WTC11 (cell line): ENCODE results near the gene C16orf74. TPM values are rescaled to one million over a fixed set of nuclear protein-coding genes. Genes with fewer than 3 reads are reported as not detected.

Experiments used
- ATAC-seq: fragments of 200-7000 bp; cut with Tn5 transposase; 2 replicates; pipeline ENCODE4 v1.10.0; 2021; ENCODE audit warnings: mild to moderate bottlenecking, moderate library complexity
- CTCF ChIA-PET: fragments of 300-600 bp; sonication (Branson Sonifier 250); formaldehyde crosslinking; loops from one replicate; lab custom pipeline; 2021; ENCODE audit warnings: antibody characterized with exemption; lab: Charles Lee
- POLR2A ChIA-PET: fragments of 350-600 bp; sonication (Branson Sonifier 250); formaldehyde crosslinking; loops from one replicate; lab custom pipeline; 2021; ENCODE audit warnings: antibody characterized with exemption; lab: Charles Lee
- DNase-seq: peaks from one replicate; pipeline ENCODE4 v3.0.0; 2021; ENCODE audit warnings: low spot score
- H3K27ac Mint-ChIP-seq: 2 replicates; pipeline ENCODE4 v1.8.0; 2021; ENCODE audit warnings: mixed read lengths
- H3K27me3 Mint-ChIP-seq: 2 replicates; pipeline ENCODE4 v1.8.0; 2021; ENCODE audit warnings: low read depth, mild to moderate bottlenecking, moderate library complexity, mixed read lengths
- H3K36me3 Mint-ChIP-seq: 2 replicates; pipeline ENCODE4 v1.8.0; 2021; ENCODE audit warnings: mixed read lengths
- H3K4me1 Mint-ChIP-seq: 2 replicates; pipeline ENCODE4 v1.8.0; 2022; ENCODE audit warnings: mixed read lengths
- H3K4me3 Mint-ChIP-seq: 2 replicates; pipeline ENCODE4 v1.8.0; 2021; ENCODE audit warnings: mild to moderate bottlenecking, moderate library complexity, mixed read lengths
- H3K9me3 Mint-ChIP-seq: 2 replicates; pipeline ENCODE4 v1.8.0; 2021; ENCODE audit warnings: mixed read lengths
- CREB1 ChIP-seq: sonication (generic); formaldehyde crosslinking; IDR thresholded peaks from 2 replicates; pipeline ENCODE4 v1.8.0; 2023; ENCODE audit warnings: mild to moderate bottlenecking, missing genetic modification reagents
- E2F5 ChIP-seq: sonication (generic); formaldehyde crosslinking; IDR thresholded peaks from 2 replicates; pipeline ENCODE4 v1.8.1; 2022; ENCODE audit warnings: mild to moderate bottlenecking, moderate library complexity, missing genetic modification reagents
- ERG ChIP-seq: fragments of 250-450 bp; sonication (Bioruptor Pico); IDR thresholded peaks from 2 replicates; pipeline ENCODE4 v1.8.0; 2021; ENCODE audit warnings: mild to moderate bottlenecking
- KAT7 ChIP-seq: sonication (generic); formaldehyde crosslinking; IDR thresholded peaks from 2 replicates; pipeline ENCODE4 v1.8.1; 2023; ENCODE audit warnings: missing genetic modification reagents, mild to moderate bottlenecking, borderline replicate concordance
- NFYB ChIP-seq: sonication (generic); formaldehyde crosslinking; conservative IDR thresholded peaks from 2 replicates; pipeline ENCODE4 v1.8.0; 2022; ENCODE audit warnings: low read depth, missing genetic modification reagents
- SP1 ChIP-seq: sonication (generic); formaldehyde crosslinking; conservative IDR thresholded peaks from 2 replicates; pipeline ENCODE4 v1.8.1; 2022; ENCODE audit warnings: missing genetic modification reagents
- TEAD1 ChIP-seq: sonication (generic); formaldehyde crosslinking; IDR thresholded peaks from 2 replicates; pipeline ENCODE4 v1.8.0; 2022; ENCODE audit warnings: mild to moderate bottlenecking, missing genetic modification reagents
- TEAD4 ChIP-seq: sonication (generic); formaldehyde crosslinking; IDR thresholded peaks from 2 replicates; pipeline ENCODE4 v1.8.0; 2022; ENCODE audit warnings: mild to moderate bottlenecking, missing genetic modification reagents
- ZMAT4 ChIP-seq: fragments of 250-450 bp; sonication (Bioruptor Pico); IDR thresholded peaks from 2 replicates; pipeline ENCODE4 v1.9.0; 2021; ENCODE audit warnings: mild to moderate bottlenecking
- ZNF121 ChIP-seq: sonication (generic); formaldehyde crosslinking; IDR thresholded peaks from 2 replicates; pipeline ENCODE4 v1.8.0; 2023; ENCODE audit warnings: missing genetic modification reagents
- ZNF219 ChIP-seq: sonication (generic); formaldehyde crosslinking; IDR thresholded peaks from 2 replicates; pipeline ENCODE4 v1.8.0; 2023; ENCODE audit warnings: missing genetic modification reagents, mild to moderate bottlenecking, borderline replicate concordance
- ZNF263 ChIP-seq: sonication (generic); formaldehyde crosslinking; IDR thresholded peaks from 2 replicates; pipeline ENCODE4 v1.8.1; 2022; ENCODE audit warnings: low read depth, mild to moderate bottlenecking, moderate library complexity, missing genetic modification reagents
- ZNF317 ChIP-seq: sonication (generic); formaldehyde crosslinking; IDR thresholded peaks from 2 replicates; pipeline ENCODE4 v1.8.1; 2023; ENCODE audit warnings: low read depth, mild to moderate bottlenecking, moderate library complexity, missing genetic modification reagents, borderline replicate concordance
- total RNA-seq: library from RNA; stranded (reverse); gene quantifications from 3 replicates; pipeline ENCODE4 v1.2.3, GENCODE V29; 2021
- TF ChIP-seq, protein P1 (sequence below): fragments of 250-450 bp; sonication (Bioruptor Pico); conservative IDR thresholded peaks from 2 replicates; pipeline ENCODE4 v1.9.0; 2021; ENCODE audit warnings: mild to moderate bottlenecking
- TF ChIP-seq, protein P2 (sequence below): fragments of 200-600 bp; IDR thresholded peaks from 2 replicates; pipeline ENCODE4 v1.8.0; 2022; ENCODE audit warnings: antibody characterized with exemption
- TF ChIP-seq, protein P3 (sequence below): sonication (generic); formaldehyde crosslinking; IDR thresholded peaks from 2 replicates; pipeline ENCODE4 v1.8.1; 2022; ENCODE audit warnings: low read depth, mild to moderate bottlenecking, moderate library complexity, missing genetic modification reagents, borderline replicate concordance
- TF ChIP-seq, protein P4 (sequence below): sonication (generic); formaldehyde crosslinking; IDR thresholded peaks from 2 replicates; pipeline ENCODE4 v1.8.1; 2023; ENCODE audit warnings: mild to moderate bottlenecking, moderate library complexity, missing genetic modification reagents
- TF ChIP-seq, protein P5 (sequence below): sonication (generic); formaldehyde crosslinking; IDR thresholded peaks from 2 replicates; pipeline ENCODE4 v1.8.0; 2023; ENCODE audit warnings: missing genetic modification reagents, mild to moderate bottlenecking, borderline replicate concordance

Gene C16orf74
- total RNA-seq, 1 experiment from 2014 or later, result 8.3 TPM

- Mint-ChIP-seq H3K36me3 (no peaks in the 10 kb centered on the region), H3K4me1 (peaks cover 8% of the 10 kb centered on the region), H3K27ac (no peak overlapping the region)
- DNase-seq (no peak), ATAC-seq (no peak)
- ChIA-PET CTCF (interaction anchor here (0.6 kb wide), 1 partner anchor 341 kb away, joined by 3 read pairs; no protein-coding TSS in a partner anchor), POLR2A (no interaction called here)
- TF ChIP-seq TEAD1 (CRISPR knock-in tag) (no peak), TEAD4 (no peak), E2F5 (no peak), ZNF317 (CRISPR knock-in tag) (no peak), SP1 (CRISPR knock-in tag) (no peak), ERG (CRISPR knock-in tag) (no peak), KAT7 (CRISPR knock-in tag) (no peak), ZNF263 (CRISPR knock-in tag) (no peak), CREB1 (no peak), ZNF121 (CRISPR knock-in tag) (no peak), ZMAT4 (CRISPR knock-in tag) (no peak), NFYB (no peak), ZNF219 (CRISPR knock-in tag) (no peak)
- TF ChIP-seq, protein P1, sequence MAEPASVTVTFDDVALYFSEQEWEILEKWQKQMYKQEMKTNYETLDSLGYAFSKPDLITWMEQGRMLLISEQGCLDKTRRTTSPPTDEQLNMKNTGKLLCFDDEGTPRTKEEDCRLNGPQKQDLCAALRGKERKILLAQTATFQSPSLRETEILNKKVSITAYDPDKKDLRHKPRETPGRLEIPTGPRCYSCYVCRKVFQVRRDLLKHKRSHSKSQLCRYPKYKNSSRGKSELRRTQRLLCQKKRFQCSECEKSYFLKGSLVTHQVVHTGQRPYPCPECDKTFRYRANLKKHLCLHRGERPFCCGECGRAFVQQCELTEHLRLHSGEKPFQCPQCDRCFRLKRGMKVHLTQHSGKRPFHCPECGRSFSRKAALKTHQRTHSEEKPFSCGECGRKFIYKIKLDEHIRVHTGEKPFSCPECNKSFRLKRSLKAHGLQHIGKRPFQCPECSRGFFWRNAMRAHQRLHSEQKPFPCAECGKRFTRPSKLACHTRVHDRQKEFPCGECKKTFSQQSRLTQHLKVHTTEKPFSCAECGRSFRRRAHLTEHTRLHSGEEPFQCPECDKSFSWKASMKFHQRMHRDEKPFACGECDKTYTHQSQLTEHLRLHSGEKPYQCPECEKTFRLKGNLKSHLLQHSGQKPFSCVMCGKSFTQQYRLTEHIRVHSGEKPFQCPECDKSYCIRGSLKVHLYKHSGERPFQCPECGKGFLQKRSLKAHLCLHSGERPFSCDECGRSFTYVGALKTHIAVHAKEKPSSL (CRISPR knock-in tag), result no peak
- TF ChIP-seq, protein P2, sequence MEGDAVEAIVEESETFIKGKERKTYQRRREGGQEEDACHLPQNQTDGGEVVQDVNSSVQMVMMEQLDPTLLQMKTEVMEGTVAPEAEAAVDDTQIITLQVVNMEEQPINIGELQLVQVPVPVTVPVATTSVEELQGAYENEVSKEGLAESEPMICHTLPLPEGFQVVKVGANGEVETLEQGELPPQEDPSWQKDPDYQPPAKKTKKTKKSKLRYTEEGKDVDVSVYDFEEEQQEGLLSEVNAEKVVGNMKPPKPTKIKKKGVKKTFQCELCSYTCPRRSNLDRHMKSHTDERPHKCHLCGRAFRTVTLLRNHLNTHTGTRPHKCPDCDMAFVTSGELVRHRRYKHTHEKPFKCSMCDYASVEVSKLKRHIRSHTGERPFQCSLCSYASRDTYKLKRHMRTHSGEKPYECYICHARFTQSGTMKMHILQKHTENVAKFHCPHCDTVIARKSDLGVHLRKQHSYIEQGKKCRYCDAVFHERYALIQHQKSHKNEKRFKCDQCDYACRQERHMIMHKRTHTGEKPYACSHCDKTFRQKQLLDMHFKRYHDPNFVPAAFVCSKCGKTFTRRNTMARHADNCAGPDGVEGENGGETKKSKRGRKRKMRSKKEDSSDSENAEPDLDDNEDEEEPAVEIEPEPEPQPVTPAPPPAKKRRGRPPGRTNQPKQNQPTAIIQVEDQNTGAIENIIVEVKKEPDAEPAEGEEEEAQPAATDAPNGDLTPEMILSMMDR, result no peak
- TF ChIP-seq, protein P3, sequence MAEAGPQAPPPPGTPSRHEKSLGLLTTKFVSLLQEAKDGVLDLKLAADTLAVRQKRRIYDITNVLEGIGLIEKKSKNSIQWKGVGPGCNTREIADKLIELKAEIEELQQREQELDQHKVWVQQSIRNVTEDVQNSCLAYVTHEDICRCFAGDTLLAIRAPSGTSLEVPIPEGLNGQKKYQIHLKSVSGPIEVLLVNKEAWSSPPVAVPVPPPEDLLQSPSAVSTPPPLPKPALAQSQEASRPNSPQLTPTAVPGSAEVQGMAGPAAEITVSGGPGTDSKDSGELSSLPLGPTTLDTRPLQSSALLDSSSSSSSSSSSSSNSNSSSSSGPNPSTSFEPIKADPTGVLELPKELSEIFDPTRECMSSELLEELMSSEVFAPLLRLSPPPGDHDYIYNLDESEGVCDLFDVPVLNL, result no peak
- TF ChIP-seq, protein P4, sequence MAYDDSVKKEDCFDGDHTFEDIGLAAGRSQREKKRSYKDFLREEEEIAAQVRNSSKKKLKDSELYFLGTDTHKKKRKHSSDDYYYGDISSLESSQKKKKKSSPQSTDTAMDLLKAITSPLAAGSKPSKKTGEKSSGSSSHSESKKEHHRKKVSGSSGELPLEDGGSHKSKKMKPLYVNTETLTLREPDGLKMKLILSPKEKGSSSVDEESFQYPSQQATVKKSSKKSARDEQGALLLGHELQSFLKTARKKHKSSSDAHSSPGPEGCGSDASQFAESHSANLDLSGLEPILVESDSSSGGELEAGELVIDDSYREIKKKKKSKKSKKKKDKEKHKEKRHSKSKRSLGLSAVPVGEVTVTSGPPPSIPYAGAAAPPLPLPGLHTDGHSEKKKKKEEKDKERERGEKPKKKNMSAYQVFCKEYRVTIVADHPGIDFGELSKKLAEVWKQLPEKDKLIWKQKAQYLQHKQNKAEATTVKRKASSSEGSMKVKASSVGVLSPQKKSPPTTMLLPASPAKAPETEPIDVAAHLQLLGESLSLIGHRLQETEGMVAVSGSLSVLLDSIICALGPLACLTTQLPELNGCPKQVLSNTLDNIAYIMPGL, result no peak
- TF ChIP-seq, protein P5, sequence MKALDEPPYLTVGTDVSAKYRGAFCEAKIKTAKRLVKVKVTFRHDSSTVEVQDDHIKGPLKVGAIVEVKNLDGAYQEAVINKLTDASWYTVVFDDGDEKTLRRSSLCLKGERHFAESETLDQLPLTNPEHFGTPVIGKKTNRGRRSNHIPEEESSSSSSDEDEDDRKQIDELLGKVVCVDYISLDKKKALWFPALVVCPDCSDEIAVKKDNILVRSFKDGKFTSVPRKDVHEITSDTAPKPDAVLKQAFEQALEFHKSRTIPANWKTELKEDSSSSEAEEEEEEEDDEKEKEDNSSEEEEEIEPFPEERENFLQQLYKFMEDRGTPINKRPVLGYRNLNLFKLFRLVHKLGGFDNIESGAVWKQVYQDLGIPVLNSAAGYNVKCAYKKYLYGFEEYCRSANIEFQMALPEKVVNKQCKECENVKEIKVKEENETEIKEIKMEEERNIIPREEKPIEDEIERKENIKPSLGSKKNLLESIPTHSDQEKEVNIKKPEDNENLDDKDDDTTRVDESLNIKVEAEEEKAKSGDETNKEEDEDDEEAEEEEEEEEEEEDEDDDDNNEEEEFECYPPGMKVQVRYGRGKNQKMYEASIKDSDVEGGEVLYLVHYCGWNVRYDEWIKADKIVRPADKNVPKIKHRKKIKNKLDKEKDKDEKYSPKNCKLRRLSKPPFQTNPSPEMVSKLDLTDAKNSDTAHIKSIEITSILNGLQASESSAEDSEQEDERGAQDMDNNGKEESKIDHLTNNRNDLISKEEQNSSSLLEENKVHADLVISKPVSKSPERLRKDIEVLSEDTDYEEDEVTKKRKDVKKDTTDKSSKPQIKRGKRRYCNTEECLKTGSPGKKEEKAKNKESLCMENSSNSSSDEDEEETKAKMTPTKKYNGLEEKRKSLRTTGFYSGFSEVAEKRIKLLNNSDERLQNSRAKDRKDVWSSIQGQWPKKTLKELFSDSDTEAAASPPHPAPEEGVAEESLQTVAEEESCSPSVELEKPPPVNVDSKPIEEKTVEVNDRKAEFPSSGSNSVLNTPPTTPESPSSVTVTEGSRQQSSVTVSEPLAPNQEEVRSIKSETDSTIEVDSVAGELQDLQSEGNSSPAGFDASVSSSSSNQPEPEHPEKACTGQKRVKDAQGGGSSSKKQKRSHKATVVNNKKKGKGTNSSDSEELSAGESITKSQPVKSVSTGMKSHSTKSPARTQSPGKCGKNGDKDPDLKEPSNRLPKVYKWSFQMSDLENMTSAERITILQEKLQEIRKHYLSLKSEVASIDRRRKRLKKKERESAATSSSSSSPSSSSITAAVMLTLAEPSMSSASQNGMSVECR (CRISPR knock-in tag), result no peak
- TF ChIP-seq, all 79 proteins: peak for 0
- H3K9me3 Mint-ChIP-seq, result no peaks in the 10 kb centered on the region
- H3K27me3 Mint-ChIP-seq, result no peaks in the 10 kb centered on the region; the same call in 1 of the 2 replicates
- H3K4me3 Mint-ChIP-seq, result no peak overlapping the region
Measured at GRCh38 chr16:85735225-85735635, 15.7 kb downstream of the C16orf74 start.
